OCI-LY3 (cell line): ENCODE data around the gene PLA2G6.

Experiments
- EZH2phosphoT487 ChIP-seq: fragments of 200-600 bp; shearing (Covaris generic); IDR thresholded peaks from 2 replicates; pipeline ENCODE4 v1.6.1; 2018; ENCODE audit warnings: antibody characterized with exemption, mixed run types, low read depth
- TF ChIP-seq, protein P1 (sequence below): fragments of 200-600, 300-600 bp; sonication (generic); IDR thresholded peaks from 2 replicates; pipeline ENCODE4 v1.5.1; 2014; ENCODE audit warnings: antibody characterized with exemption, low read length, low read depth

DNA sequence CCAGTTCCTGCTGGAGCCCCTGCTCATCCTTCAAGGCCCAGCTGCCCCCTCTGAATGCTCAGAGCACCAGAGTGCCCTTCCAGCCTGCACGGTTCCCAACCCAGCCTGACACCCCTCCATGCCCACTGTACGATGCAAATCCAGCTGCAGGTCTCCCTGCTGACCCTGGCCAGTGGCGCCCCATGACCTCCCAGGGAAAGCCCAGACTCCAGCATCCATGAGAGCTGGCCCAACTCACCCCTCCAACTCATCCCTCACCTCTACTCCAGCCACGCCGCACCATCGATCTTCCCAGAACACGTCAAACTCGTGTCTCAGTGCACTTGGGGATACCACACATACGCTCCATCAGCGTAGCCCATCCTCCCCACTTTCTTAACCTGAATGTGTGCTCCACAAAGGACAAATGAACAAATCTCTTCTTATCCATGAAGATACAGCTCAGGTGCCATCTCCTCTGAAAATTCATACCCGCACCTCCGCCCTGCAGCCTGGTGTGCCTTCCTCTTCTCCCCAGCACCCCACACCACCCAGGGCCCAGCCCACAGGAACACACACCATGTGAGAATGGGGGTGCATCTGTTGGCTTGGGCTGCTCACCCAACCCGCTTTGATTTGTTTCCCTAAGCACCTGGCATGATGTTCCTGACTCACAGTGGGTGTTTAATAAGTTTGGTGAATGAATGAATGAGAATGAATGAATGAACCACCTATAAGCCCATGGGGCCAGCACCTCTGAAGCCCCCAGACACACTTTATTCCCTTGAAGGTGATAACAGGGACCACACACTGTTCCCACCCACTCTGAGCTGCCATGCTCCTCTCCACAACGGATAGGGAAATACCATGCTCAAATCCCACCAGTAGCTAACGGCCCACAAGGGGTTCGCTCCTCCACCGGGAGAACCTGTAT, 6.2 kb downstream of the PLA2G6 start:
- TF ChIP-seq, protein P1, sequence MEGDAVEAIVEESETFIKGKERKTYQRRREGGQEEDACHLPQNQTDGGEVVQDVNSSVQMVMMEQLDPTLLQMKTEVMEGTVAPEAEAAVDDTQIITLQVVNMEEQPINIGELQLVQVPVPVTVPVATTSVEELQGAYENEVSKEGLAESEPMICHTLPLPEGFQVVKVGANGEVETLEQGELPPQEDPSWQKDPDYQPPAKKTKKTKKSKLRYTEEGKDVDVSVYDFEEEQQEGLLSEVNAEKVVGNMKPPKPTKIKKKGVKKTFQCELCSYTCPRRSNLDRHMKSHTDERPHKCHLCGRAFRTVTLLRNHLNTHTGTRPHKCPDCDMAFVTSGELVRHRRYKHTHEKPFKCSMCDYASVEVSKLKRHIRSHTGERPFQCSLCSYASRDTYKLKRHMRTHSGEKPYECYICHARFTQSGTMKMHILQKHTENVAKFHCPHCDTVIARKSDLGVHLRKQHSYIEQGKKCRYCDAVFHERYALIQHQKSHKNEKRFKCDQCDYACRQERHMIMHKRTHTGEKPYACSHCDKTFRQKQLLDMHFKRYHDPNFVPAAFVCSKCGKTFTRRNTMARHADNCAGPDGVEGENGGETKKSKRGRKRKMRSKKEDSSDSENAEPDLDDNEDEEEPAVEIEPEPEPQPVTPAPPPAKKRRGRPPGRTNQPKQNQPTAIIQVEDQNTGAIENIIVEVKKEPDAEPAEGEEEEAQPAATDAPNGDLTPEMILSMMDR: no peak
- TF ChIP-seq EZH2phosphoT487: no peak
